ENCODE data around the gene EIF2S3.
A peak's percentile ranks its signal among the peaks of the same experiment; 100 is the strongest.
"Not testable (repeated sequence)": the region's sequence is repeated elsewhere in the genome, so short reads cannot be mapped to it uniquely, and the experiment has no call there.

Gene EIF2S3

DNA sequence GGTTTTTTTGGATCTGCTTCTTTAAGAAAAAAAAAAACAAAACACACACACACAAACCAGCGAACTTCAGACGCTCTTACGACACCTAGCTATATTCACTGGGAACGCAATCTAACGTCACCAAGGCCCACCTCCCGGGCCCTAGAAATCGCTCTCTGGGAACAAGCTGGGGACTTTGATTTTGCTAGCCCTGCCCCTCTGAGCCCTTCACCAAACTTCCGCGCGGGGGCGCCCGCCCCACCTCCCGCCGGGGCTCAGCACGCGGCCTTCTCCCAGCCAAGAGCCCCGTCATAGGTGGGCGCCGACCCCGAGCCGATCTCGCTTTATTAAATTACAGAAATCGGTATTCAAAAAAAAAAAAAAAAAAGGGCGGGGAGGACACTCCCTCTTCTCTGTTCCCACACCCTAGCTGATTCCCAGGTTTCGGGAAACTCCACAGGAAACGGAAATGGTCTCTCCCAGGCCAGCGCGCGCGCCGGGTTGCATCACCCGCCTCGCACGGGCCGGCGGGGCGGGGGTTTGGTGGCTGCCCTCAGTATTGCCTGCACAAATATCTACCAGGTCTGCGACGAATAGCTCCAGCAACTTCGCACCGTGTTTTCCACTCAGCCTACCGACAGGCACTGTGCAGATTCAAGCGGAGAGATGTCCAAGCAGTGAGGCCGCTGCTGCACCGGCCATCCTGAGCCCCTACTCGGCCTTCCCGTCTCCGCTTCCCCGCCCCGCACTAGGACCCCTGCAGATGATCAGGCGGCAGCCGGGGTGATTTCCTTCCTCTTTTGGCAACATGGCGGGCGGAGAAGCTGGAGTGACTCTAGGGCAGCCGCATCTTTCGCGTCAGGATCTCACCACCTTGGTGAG, at the start of gene EIF2S3:
Gene EIF2S3, plus strand, starts transcription at position 775 of the 861 bp plus-strand sequence. Its CDS starts 13 bp downstream, at position 788.
- peak; percentile 95 for DNase-seq (ENCODE audit: low read depth)

DNA sequence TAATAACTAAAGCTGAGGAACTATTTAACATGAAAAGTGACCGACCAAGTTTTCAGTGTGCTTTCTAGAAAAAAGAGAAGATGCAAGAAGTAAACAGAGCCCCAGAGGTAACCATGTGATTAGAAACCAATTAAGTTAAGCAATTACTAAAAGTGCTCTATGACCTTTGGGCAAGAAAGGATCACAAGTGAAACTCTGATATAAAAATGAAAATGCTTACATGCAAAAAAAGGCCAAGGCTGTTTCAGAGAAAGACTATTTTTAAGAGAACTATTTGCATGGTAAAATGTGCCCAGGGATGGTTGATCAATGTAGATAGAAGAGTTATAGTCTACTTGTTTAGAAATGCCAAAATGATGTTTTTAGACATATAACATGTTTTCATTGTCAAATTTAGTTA, 49.7 kb upstream of the EIF2S3 start:
- DNase-seq (ENCODE audit: low read depth): no peak

DNA sequence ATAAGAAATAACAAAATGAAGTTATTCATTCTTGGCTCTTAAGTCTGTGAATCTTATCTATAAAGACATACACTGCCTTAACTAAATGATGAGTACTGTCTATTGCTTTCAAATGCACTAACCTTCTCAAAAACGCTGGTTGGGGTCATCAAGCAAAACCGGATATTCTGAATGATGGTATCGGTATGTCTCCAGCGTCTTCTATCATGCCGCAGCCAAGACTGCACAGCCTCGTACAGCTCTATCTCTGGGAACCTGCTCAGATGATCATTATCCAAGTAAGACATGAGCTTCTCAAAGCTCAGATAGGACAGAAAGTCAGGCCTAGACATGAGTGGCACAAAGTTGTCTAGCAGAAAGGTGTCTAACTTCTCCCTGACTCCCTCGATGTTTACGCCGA, 48.9 kb upstream of the EIF2S3 start:
- DNase-seq (ENCODE audit: low read depth): no peak

DNA sequence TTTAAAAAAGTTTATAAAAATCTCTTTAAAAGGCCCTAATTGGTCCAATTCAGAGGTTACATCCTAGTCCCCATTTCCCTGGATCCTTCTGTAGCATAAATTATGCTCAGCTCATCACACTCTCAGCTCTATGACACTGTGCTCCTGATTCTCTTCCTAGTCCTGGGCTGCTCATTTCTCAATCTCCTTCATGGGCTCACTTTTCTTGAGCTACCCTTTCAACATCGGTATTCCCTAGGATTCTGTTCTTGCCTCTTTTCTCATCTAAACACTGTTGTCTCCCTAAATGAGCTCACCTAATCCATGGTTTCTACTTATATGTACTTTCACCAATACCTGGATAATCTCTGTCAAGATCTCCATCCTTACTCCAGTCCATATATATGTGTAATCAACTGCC, 42.5 kb upstream of the EIF2S3 start:
- DNase-seq (ENCODE audit: low read depth): no peak

DNA sequence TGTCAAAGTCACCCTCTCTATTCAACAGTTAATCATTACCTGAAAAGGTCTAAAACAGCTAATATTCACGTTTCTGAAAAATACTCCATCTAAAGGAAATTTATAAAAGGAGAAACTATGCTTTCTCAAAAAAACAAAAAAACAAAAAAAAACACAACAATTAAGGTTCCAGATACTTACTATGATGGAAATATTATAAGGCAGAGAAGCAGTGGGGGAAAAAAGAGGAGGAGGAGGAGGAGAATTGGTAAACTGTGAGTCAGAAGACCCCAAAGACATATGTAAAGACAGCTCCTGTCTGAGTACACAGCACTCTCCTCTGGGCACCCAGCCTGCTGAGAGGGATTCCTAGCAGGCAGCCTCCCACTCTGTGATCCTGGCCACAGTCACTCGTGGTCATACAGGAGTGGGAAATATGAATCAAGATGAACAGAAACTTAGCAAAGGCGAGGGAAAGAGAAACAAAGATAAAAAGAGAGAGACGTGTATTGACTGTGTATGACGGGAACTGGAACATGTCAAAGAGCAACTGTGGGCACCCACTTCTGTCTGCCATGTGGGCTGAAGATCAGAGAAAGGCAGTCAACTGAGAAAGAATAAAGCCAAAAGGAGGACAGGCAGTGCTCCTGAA, 40.3 kb upstream of the EIF2S3 start:
- no peak for DNase-seq (ENCODE audit: low read depth)

DNA sequence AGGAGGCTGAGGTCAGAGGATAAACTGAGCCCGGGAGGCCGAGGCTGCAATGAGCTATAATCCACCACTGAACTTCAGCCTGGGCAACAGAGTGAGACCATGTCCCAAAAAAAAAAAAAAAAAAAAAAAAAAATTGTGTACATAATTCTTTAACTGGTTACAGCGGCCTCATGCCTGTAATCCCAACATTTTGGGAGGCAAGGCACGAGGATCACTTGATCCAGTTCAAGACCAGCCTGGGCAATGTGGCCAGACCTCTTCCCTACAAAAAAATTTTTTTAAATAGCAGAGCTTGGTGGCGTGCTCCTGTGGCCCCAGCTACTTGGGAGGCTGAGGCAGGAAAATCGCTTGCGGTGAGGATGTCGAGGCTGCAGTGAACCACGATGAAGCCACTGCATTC, 37.1 kb upstream of the EIF2S3 start:
- DNase-seq (ENCODE audit: low read depth): no peak

DNA sequence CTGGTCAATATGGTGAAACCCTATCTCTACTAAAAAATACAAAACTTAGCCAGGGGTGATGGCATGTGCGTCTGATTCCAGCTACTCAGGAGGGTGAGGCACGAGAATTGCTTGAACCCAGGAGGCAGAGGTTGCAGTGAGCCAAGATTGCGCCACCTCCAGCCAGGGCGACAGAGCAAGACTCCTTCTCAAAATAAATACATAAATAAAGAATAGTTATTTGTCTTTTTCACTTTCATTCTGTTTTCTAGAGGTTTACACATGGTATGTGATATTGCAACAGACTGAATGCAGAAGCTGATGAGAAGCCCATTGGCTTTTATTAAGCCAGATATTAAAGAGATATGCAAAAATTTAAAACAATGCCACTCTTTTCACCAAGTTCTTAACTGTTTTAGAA, 35.9 kb upstream of the EIF2S3 start:
- DNase-seq (ENCODE audit: low read depth): no peak

DNA sequence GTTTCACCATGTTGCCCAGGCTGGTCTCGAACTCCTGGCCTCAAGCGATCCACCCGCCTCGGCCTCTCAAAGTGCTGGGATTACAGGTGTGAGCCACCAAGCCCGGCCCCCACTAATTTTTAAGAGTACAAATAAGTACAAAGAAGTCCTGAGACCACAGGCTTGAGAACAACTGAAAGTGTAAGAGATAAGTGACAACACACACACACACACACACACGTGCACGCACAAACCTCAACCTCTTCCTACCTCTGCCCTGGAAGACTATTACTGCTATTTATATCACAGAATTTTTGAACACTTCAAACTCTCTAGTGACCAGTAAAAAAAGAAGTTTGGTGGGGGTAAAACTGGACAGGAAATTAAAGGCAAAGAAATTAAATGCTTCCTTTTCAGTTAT, 35.3 kb upstream of the EIF2S3 start:
- no peak for DNase-seq (ENCODE audit: low read depth)

DNA sequence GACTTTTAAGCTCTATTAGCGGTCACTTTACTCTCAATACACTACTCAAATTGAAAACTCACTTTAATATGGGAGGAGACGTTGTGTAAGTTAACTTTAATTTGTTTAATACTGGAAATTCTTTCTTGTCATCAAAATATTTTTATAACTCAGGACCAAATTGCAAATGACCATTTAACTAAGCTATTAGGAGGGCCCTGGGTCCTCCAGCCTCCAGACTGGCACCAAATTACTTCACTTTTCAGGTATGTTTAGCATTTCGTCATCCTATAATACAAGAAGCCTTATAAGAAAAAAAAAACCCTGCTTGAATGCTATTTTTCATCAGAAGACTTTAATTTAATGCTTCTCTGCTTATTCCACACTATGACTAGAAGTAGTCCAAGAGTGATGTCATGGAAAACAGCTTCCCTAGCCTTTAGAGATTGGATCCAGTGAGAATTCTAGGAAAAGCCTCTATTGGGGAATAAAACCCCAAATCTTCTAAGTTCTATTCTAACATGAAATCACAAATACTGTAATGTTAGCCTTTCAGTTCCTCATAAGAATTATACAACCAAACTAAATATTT, 34.4 kb upstream of the EIF2S3 start:
- no peak for DNase-seq (ENCODE audit: low read depth)

DNA sequence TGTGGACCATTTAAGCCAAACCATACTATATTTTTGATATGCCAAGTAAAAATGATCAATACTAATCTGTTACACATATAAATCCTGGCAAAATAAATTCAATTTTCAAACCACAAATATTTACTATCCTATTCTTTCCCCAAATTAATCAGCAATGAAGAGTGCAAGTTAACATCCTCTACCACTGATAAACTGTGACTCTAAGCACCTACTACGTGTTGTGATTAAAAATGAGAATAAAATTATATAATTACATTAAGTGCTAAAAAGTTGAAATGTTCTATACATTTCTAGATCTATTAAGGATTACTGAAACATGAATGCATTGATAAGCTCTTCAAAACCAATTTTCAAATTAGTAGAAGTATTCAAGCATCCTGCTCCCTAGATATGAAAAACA, 31.2 kb upstream of the EIF2S3 start:
- DNase-seq (ENCODE audit: low read depth): no peak

DNA sequence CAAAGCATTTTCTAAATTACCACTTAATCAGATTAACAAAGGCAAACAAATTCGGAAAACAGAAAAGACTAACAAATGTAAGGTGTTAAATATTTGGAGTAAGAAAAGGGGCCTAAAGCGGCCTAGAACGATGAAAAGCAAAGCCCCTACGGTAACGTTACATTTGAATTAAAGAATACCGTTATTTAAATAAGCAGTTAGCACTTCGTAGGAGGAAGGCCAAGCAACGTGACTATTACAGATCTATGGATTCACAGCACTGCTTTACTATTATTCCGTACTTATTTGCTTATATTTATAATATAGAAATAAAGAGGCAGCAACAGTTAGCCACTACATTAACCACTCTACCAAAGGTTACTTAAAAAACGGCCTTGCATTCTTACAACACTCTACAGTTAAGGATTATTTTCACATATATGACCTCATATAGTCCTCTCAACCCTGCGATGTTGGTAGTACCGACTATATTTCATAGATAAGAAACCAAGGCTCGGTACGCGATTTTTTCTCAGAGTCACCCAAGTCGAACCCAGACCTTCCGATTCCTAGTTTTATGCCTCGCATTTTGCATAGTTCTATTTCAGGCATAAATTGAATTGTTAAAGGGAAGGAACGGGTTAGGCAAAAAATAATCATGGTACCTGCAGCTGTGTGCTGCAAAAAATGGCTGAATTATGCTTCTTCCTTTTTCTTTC, 30.6 kb upstream of the EIF2S3 start:
- no peak for DNase-seq (ENCODE audit: low read depth)

DNA sequence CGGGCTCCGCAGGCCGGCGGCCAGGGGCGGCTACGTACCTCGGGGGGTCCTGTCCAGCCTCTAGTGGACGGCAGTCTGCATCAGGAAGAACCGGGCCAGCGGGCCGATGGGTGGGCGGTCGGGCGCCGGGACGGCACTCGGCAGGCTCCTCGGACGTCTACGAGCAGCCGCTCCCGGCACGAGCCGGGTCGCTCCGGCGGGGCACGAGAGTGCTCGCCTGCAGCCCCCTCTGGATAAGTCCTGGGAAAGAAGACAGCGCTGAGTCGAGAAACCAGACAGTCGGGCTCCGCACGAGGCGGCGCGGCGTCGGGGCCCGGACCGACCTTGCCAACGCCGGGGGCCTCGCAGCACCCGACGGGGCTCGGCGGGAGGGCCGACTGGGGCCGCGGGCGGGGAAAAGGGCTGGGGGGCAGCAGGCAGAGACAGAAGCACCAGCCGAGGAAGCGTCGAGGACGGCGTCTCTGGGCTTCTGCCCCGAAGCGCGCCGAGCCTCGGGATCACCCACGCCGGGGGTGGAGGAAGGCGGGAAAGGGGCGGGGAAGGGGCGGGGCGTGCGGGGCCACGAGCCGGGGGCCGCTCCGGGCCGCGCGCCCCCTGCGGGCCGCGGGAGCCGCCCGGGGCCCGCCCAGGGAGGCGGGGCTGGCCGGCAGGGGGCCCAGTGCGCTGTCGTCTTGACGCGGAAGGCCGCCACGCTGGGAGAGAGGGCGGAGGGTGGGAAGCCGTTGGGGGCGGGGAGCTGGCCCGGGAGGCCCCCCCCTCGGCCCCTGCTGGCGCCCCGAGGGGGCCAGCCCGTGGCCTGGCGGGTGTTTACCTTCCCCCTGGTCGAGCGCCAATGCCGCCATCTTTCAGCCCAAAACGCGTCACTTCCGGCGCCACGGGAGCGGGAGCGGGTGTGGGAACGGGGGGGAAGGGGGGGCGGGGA, 29.7 kb upstream of the EIF2S3 start:
- peak; percentile 80 for DNase-seq (ENCODE audit: low read depth)

DNA sequence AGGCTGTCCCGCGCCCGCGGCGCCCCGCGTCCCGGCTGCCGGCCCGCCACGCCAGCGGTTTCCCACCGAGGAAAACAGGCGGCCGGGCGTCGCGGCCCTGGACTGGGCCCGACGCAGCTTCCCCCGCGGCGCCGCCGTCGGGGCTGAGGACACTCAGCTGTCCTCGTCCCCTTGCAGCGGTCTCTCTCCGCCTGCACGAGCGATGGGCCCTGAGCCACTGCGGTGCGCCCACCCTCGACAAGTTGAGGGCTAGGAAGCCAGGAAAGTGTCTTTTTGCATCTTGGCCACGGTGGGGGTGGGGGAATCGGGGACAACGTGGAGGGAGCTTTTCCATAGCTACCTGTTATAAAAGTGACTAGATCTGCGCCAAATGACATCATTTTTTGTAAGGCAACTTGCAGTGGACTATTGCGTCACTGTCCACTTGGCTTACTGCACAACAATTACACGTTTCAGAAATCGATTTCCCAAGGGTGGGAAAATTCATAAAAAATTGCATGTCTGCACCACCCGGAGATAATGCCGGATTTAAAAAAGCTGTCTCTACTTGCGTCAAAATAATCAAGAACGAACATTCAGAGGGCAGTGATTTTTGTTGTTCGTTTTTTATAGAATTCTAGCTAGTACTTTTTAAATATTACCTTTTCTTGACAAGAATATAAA, 28.9 kb upstream of the EIF2S3 start:
- DNase-seq (ENCODE audit: low read depth): peak; percentile 28

DNA sequence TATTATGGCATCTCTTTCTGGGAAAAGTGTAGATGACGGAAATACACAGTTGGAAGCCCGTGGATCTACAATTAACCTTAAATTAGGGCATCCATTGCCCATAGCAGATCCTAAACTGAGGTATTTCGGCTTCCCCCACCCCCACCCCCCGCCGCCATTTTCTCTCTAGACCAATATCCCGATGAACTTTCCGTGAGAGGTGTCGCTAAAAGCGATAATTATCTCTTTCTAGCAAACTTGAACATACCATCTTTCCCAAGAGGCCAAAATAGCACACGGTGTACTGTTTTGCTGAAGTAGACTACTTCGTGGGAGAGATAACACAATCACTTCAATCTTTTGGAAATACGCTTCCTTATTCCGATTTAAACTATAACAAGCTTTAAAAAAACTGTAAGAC, 28.3 kb upstream of the EIF2S3 start:
- no peak for DNase-seq (ENCODE audit: low read depth)

DNA sequence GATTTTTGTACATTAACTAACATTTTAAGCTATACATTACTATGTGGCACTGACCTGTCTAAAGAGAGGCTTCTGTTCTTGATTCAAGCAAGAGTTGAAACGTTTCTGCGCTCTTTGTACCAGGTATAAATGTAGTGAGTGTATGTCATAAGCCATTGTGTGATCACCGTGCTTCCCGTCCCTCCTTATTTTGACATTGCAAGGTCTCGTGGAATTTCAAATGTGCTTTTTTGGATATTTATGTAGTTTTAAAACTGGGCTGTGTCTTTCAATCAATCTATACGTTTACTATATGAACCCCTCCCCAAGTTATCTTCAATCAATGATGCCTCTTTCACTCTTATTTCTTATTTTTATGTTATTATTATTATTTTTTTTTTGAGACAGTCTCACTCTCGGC, 27.7 kb upstream of the EIF2S3 start, which contains the start of gene KLHL15:
Gene KLHL15, minus strand, starts transcription at position 101 of the 400 bp plus-strand sequence. CDS start 20,493 bp downstream, outside the sequence.
- DNase-seq (ENCODE audit: low read depth): no peak

DNA sequence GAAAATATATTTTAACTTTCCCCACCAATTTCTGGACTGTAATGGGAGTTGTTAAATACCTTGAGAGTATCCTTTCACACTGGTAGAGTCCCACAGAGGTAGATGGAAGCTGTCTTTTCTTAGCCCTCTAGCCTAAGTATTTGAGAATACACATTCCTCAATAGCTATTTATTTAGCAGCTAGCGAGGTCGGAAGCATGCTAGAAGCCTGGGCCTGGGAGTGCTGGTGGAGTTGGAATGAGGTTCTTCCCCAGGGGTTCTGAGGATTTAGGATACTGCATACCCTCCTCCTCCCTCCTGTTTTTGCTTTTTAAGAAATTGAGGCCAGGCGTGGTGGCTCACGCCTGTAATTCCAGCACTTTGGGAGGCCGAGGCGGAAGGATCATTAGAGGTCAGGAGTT, 26.8 kb upstream of the EIF2S3 start:
- DNase-seq (ENCODE audit: low read depth): no peak

DNA sequence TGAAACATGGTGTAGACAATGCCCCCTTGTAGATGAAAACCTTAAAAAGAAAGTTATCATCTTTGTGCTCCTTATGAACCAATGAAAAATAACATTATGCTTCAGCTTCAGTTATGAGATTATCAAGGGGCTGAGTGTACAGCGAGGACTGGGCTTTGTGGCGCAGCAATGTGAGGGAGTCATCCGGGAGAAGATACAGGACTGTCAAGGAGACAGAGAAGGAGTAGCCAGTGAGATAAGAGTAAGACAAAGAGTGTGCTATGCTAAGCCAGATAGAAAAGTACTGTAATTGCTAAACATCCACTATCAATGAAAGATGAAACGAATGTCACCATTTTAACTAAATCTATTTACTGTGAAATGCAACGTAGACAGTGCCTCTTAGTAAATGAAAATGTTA, 24.2 kb upstream of the EIF2S3 start:
- DNase-seq (ENCODE audit: low read depth): no peak

DNA sequence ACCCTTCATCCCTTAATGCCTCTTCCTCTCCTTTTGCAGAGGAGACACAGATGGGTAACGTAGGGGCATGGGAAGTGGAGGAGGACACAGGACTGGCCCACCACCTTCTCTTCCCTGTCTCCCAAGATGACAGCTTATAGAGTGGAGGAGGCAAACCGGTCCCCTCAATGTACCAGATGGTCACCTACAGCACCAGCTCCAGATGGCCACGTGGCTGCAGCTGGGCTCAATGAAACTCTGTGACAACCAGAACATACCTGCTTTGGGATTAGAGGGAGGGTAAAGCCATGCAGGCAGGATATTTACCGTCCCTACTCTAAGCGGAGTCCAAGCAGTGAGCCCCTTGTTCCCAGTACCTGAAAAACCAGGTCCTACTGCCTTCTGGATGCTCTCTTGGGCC, 20.3 kb upstream of the EIF2S3 start:
- DNase-seq (ENCODE audit: low read depth): no peak

DNA sequence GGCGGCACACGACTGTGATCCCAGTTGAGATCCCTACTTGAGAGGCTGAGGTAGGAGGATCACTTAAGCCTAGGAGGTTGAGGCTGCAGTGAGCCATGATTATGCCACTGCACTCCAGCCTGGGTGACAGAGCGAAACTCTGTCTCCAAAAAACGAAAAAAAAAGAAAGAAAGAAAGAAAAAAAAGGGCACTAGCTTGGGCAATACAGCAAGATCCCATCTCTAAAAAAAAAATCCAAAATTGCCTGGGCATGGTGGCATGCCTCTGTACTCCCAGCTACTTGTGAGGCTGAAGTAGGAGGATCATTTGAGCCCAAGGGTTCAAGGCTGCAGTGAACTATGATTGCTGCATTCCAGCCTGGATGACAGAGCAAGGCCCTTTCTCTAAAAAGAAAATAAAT, 17.0 kb upstream of the EIF2S3 start:
- DNase-seq (ENCODE audit: low read depth): no peak

DNA sequence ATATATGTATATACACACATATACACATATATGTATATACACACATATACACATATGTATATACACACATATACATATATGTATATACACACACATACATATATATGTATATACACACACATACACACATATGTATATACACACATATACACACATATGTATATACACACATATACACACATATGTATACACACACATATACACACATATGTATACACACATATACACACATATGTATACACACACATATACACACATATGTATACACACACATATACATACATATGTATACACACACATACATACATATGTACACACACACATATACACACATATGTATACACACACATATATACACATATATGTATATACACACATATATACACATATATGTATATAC, 8.7 kb upstream of the EIF2S3 start:
- DNase-seq (ENCODE audit: low read depth): not testable (repeated sequence)

DNA sequence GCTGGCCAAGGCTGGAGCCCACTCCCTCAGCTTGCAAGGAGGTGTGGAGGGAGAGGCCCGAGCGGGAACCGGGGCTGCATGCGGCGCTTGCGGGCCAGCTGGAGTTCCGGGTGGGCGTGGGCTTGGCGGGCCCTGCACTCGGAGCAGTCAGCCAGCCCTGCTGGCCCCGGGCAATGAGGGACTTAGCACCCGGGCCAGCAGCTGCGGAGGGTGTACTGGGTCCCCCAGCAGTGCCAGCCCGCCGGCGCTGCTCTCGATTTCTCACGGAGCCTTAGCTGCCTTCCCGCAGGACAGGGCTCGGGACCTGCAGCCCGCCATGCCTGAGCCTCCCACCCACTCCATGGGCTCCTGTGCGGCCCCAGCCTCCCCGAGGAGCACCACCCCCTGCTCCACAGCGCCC, 5.1 kb upstream of the EIF2S3 start:
- not testable (repeated sequence) for DNase-seq (ENCODE audit: low read depth)
